ENCODE data around the gene COPG2.

- TF ChIP-seq CTCF (IDR thresholded peaks at IDR 0.05) (no peak), EZH2phosphoT487 (IDR thresholded peaks at IDR 0.05) (no peak)
Measured at GRCh38 chr7:130668258-130669084, at the start of gene COPG2.
